Fibroblast of skin of right quadriceps (primary cell): ENCODE measurements around the gene ISX.

ENCODE experiments used
- DNase-seq: peaks from one replicate; pipeline ENCODE4 v3.0.0-alpha.2; 2013

ISX gene

GRCh38 chr22:35114131-35114980, 48.4 kb downstream of the ISX start:
- DNase-seq: no peak

DNA sequence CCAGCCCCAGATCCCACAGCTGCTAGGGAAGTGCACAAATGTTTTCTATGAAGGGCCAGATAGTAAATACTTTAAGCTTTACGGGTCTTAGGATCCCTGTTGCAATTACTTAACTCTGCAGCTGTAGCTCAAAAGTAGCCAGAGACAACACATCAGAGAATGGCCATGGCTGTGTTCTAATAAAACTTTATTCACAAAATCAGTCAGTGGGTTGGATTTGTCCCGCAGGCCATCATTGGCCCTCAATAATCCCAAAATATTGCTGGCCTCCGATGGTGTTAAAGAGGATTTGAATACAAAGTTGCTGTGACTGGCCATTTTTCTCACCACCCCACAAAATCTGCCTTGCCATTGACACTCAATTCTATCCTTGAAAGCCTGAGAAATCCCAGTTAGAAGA, 49.6 kb downstream of the ISX start:
- no peak for DNase-seq

DNA sequence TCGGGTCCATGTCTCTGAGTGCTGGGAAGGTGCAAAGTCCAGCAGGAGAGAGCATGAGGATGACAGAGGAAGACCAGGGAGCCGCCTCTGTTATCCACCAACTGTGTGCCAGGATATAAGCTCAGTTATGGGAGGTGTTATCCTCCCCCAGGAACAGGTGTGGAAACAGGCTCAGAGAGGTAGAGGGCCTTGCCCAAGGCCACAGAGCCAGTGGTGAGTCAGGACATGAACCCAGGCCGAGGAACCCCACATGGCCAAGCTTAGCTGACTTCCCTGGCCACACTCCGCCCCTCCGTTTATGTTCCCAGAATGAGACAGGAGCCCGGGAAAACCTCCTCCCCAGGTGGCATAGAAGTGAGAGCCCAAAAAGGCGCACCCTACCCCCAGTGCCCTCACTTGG, 50.3 kb downstream of the ISX start:
- DNase-seq: no peak

- no peak for DNase-seq
Measured at GRCh38 chr22:35116817-35117216, 50.9 kb downstream of the ISX start.

DNA sequence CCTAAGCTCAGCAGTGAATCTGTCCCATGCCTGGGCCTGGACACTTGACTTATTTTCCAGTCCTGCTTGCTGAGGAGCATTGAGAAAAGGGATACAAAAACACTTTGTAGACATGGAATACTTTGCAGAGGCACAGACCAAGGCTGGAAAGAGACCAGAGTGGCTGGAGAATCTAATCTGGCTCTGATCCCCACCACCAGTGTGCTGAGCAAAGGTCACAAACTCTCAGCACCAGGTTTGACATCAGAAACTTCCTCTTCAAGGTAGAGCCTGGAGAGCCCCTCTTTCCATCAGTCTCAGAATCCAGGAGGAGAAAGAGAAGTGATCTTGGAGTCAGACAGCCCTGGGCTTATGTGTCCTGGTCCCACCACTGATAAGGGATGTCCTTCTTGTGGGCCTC, 53.5 kb downstream of the ISX start:
- no peak for DNase-seq

- no peak for DNase-seq
Measured at GRCh38 chr22:35124691-35125219, 58.8 kb downstream of the ISX start.

DNA sequence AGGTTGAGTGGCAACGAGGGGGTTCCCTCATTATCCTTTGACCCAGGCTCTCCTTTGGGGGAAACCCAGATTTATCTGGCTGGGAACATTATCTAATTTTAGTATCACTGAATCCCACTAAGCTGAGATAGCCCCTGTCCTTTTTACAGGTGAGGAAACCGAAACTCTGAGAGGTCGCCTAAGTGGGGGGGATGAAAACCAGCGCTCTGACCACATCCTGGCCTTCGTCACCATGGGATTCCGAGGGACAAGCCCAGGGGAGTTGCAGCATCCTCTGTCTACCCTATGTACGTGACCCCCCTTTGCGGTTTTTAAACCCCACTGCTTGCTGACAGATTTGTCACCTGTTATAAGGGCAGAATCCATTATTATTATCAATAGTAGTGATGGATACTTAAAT, 61.0 kb downstream of the ISX start:
- no peak for DNase-seq

- no peak for DNase-seq
Measured at GRCh38 chr22:35128637-35129036, 62.7 kb downstream of the ISX start.

- DNase-seq: no peak
Measured at GRCh38 chr22:35131525-35132000, 65.6 kb downstream of the ISX start.

DNA sequence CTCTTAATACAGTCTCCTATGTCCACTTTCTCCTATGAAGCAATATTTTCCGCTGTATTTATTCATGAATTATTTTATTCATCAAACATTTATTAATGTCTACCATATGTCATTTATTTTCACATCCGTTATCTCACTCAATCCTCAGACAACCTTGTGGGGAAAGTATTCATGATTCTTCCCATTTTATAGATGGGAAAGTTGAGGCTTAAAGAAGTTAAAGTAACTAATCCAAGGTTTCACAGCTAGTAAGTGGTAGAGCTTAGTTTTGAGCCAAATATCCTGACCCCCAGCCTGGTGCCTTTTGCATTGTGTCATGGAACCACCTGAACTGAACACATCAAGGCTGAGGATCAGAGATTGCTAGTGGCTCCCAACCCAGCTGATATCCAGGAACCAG, 66.6 kb downstream of the ISX start:
- DNase-seq: no peak

DNA sequence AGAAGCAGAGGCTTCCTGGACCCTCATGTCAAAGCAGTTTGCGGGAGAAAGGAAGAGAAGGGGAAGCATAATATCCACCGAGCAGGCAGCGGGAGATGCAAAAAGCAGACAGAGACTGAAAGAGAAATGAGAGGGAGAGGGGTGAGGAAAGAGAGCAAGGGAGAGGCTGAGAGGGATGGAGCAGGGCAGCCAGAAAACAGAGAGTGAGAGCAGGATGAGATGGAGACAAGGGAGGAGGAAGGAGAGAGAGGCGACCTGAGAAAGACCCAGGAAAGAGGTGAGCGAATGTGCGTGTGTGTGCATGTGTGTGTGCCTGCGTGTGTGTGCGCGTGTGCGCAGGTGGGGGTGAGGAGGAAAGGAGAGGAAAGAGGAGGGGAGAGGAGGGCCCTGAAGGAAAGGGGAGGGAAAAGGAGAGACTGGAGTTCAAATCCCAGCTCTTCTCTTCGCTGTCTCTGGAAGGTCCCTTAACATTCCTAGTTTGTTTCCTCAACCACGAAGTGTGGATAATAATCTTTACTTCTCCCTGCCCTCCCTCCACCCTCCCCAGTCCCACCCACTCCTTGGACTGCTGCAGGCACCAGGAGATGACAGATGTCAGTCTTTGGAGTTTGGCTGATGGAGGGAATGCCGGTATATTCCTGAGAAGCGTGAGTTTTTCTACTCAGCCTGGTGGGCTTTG, 67.9 kb downstream of the ISX start:
- no peak for DNase-seq

GRCh38 chr22:35134637-35135036, 68.7 kb downstream of the ISX start:
- no peak for DNase-seq

DNA sequence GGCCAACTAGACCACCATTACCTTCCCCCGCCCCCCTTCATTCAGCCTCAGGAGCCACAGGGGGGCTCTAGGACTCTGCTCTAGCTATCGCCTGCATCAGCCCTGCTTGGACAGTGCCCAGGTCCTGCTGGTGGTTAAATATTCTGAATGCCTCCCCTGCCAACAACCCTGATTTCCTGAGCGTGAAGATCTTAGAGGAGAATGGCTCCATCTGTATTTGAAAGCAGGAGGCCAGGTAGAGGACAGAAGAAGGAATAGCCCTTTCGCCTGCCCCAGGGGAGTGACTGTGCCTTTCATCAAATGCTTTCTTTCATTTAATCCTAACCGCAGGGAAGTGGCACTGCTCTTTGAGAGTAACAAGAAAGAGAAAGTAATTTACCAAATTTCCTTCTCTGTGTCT, 69.2 kb downstream of the ISX start:
- DNase-seq: no peak
